ENCODE results near the gene EPS8L2. TPM values are rescaled to one million over a fixed set of nuclear protein-coding genes. Genes with fewer than 3 reads are reported as not detected.
A peak's percentile ranks its signal among the peaks of the same experiment; 100 is the strongest.

EPS8L2 gene
- total RNA-seq, 4 donors from 2014 or later, result 29.1 to 48.0 (median 32.7) TPM

DNA sequence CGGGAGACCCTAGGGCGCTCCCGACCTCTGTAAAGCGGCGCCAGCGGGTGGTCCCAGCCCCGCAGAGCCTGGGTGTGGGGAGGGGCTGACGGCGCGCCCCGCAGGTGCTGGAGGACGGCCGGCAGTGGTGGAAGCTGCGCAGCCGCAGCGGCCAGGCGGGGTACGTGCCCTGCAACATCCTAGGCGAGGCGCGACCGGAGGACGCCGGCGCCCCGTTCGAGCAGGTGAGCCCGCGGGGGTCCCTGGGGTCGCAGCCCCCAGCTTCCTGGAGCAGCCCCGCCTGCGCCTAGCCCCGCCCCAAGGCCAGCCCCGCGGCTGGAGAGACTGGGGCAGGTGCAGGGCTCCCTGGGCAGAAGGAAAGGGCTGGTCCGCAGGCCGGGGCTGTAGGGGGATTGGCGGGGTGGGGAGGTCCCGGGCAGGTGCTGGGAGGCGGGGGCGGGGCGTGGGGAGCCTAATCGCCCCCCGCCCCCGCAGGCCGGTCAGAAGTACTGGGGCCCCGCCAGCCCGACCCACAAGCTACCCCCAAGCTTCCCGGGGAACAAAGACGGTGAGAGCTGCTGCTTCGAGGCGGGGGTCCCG, 19.7 kb downstream of the EPS8L2 start:
- peaks cover 0 to 19% (median 0%) of the 10 kb centered on the region in 3 donors for H3K36me3 ChIP-seq
- DNase-seq (ENCODE audit: low spot score in 2 of 2), result no peak
- TF ChIP-seq, protein P1, sequence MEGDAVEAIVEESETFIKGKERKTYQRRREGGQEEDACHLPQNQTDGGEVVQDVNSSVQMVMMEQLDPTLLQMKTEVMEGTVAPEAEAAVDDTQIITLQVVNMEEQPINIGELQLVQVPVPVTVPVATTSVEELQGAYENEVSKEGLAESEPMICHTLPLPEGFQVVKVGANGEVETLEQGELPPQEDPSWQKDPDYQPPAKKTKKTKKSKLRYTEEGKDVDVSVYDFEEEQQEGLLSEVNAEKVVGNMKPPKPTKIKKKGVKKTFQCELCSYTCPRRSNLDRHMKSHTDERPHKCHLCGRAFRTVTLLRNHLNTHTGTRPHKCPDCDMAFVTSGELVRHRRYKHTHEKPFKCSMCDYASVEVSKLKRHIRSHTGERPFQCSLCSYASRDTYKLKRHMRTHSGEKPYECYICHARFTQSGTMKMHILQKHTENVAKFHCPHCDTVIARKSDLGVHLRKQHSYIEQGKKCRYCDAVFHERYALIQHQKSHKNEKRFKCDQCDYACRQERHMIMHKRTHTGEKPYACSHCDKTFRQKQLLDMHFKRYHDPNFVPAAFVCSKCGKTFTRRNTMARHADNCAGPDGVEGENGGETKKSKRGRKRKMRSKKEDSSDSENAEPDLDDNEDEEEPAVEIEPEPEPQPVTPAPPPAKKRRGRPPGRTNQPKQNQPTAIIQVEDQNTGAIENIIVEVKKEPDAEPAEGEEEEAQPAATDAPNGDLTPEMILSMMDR (IDR thresholded peaks at IDR 0.05), result no peak
- TF ChIP-seq POLR2A (IDR thresholded peaks at IDR 0.05), result no peak
- TF ChIP-seq EP300 (IDR thresholded peaks at IDR 0.05), result no peak
- H3K4me1 ChIP-seq, result peaks cover 0 to 77% (median 46%) of the 10 kb centered on the region in 4 donors
- H3K4me3 ChIP-seq, result peak overlapping the region in 2 of 4 donors; percentile 35
- no peaks in the 10 kb centered on the region for H3K9me3 ChIP-seq
- H3K27ac ChIP-seq, result peak overlapping the region in 1 of 4 donors; percentile 66
- 15 to 19% methylated on average over 8 to 28 of the region's 53 CpGs for WGBS, 2 donors
- H3K27me3 ChIP-seq, result peaks cover 0 to 41% of the 10 kb centered on the region in 2 donors

DNA sequence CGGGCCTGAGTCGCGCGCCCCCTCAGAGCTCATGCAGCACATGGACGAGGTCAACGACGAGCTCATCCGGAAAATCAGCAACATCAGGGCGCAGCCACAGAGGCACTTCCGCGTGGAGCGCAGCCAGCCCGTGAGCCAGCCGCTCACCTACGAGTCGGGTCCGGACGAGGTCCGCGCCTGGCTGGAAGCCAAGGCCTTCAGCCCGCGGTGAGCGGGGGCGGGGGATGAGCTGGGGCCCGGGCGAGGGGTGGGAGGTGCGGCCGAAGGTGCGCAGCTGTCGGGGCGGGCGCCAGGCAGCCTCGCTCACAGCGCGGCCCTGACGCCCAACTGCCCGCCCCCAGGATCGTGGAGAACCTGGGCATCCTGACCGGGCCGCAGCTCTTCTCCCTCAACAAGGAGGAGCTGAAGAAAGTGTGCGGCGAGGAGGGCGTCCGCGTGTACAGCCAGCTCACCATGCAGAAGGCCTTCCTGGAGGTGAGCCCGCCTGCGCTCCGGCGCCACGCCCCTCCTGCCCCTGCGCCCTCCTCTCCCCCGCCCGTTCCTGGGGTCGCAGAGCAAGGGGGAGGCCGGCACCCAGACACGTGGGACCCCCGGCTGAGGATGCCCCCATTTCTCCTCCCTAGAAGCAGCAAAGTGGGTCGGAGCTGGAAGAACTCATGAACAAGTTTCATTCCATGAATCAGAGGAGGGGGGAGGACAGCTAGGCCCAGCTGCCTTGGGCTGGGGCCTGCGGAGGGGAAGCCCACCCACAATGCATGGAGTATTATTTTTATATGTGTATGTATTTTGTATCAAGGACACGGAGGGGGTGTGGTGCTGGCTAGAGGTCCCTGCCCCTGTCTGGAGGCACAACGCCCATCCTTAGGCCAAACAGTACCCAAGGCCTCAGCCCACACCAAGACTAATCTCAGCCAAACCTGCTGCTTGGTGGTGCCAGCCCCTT, 20.5 kb downstream of the EPS8L2 start:
- Histone ChIP-seq H3K9me3 (no peaks in the 10 kb centered on the region), H3K27ac (peak overlapping the region in 3 of 4 donors; percentile 66 to 95 (median 92)), H3K36me3 (peaks cover 0 to 19% (median 0%) of the 10 kb centered on the region in 3 donors), H3K4me1 (peaks cover 0 to 68% (median 39%) of the 10 kb centered on the region in 4 donors), H3K27me3 (peaks cover 0 to 32% of the 10 kb centered on the region in 2 donors), H3K4me3 (peak overlapping the region in 2 of 4 donors; percentile 35)
- DNase-seq (ENCODE audit: low spot score in 2 of 2), result no peak
- no peak for TF ChIP-seq POLR2A (IDR thresholded peaks at IDR 0.05)
- no peak for TF ChIP-seq EP300 (IDR thresholded peaks at IDR 0.05)
- TF ChIP-seq, protein P1 (IDR thresholded peaks at IDR 0.05), result no peak
- 19 to 40% methylated on average over 16 to 53 of the region's 61 CpGs for WGBS, 2 donors

DNA sequence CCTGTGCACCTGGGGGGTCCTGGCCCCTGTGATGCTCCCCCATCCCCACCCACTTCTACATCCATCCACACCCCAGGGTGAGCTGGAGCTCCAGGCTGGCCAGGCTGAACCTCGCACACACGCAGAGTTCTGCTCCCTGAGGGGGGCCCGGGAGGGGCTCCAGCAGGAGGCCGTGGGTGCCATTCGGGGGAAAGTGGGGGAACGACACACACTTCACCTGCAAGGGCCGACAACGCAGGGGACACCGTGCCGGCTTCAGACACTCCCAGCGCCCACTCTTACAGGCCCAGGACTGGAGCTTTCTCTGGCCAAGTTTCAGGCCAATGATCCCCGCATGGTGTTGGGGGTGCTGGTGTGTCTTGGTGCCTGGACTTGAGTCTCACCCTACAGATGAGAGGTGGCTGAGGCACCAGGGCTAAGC, 21.3 kb downstream of the EPS8L2 start:
- 87 to 89% methylated on average over 12 of the region's 12 CpGs for WGBS, 2 donors
- Histone ChIP-seq H3K4me3 (no peak overlapping the region), H3K4me1 (peaks cover 0 to 61% (median 32%) of the 10 kb centered on the region in 4 donors), H3K27ac (peak overlapping the region; percentile 65 to 95 (median 88)), H3K9me3 (no peaks in the 10 kb centered on the region), H3K27me3 (peaks cover 0 to 25% of the 10 kb centered on the region in 2 donors), H3K36me3 (peaks cover 0 to 19% (median 0%) of the 10 kb centered on the region in 3 donors)
- no peak for TF ChIP-seq POLR2A (IDR thresholded peaks at IDR 0.05)
- TF ChIP-seq EP300 (IDR thresholded peaks at IDR 0.05), result no peak
- TF ChIP-seq, protein P1 (IDR thresholded peaks at IDR 0.05), result no peak
- no peak for DNase-seq (ENCODE audit: low spot score in 2 of 2)

DNA sequence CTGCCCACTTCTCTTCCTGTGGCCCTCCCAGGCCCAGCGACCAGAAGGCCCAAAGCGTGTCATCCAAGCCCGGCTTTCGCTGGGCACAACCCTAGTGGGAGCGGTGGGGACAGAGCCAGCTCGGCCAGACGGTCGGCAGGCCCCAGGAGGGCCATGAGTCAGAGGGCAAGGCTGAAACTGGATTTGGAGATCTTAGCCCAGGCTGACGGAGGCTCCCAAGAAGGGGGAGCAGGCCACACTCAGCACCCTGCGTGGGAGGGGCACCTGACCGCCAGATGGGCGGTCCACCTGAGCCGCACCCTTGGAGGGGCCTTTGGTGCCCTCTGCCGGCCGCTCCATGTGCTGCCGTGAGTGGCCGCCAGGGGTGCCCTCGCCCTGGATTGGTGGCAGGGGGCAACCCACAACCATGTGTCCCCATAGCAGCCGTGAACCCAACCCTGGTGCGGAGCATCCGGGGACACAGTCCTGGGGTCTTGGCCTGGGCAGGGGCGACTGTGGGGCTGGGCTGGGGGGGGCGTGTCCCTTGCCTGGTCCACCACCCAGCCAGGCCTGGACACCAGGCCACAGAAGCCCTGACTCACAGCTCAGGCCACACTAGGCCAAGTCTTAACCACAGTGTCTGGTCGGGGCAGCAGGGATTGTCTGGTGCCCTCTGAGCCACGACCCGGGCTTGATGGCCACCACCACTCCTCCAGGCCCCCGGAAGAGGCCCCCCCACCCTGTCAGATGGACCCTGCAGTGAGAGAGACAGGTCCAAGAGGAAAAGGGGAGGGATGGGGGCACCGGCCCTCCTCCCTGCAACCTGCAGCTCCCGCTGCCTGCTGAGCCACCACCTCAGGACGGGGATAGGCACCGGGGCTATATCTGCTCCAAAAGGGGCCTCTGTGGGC, 22.1 kb downstream of the EPS8L2 start:
- peak; percentile 79 to 82 for DNase-seq (ENCODE audit: low spot score in 2 of 2)
- no peaks in the 10 kb centered on the region for H3K9me3 ChIP-seq
- H3K27ac ChIP-seq, result peak overlapping the region; percentile 65 to 95 (median 88)
- WGBS, 2 donors, result 19 to 23% methylated on average over 12 to 26 of the region's 31 CpGs
- peak in 1 of 2 donors; percentile 63 for TF ChIP-seq EP300 (IDR thresholded peaks at IDR 0.05)
- TF ChIP-seq, protein P1 (IDR thresholded peaks at IDR 0.05), result peak; percentile 97 to 100 (median 99)
- peak in 1 of 2 donors; percentile 22 for TF ChIP-seq POLR2A (IDR thresholded peaks at IDR 0.05)
- peaks cover 0 to 22% of the 10 kb centered on the region in 2 donors for H3K27me3 ChIP-seq
- H3K4me3 ChIP-seq, result no peak overlapping the region
- H3K4me1 ChIP-seq, result peaks cover 0 to 54% (median 31%) of the 10 kb centered on the region in 4 donors
- peaks cover 0 to 19% (median 0%) of the 10 kb centered on the region in 3 donors for H3K36me3 ChIP-seq
